ENCODE results near the gene OR12D1.
"Not testable (repeated sequence)": the region's sequence is repeated elsewhere in the genome, so short reads cannot be mapped to it uniquely, and the experiment has no call there.

OR12D1 gene

GRCh38 chr6:29424575-29424974, 9.8 kb downstream of the OR12D1 start:
- H3K27me3 ChIP-seq (ENCODE audit: insufficient read depth, poor library complexity, severe bottlenecking): peaks cover 27% of the 10 kb centered on the region
- no peaks in the 10 kb centered on the region for H3K4me1 ChIP-seq (ENCODE audit: insufficient read depth, poor library complexity, severe bottlenecking)
- no peak overlapping the region for H3K4me3 ChIP-seq (ENCODE audit: severe bottlenecking)
- ATAC-seq (ENCODE audit: low read depth) (no peak), DNase-seq (ENCODE audit: low spot score) (no peak)
- H3K9me3 ChIP-seq (ENCODE audit: severe bottlenecking): no peaks in the 10 kb centered on the region
- no peaks in the 10 kb centered on the region for H3K36me3 ChIP-seq (ENCODE audit: low read depth)
- H3K27ac ChIP-seq (ENCODE audit: poor library complexity, severe bottlenecking): no peak overlapping the region
- no peak for TF ChIP-seq CTCF (IDR thresholded peaks at IDR 0.05; ENCODE audit: poor library complexity, severe bottlenecking)

- Histone ChIP-seq H3K9me3 (ENCODE audit: severe bottlenecking) (no peaks in the 10 kb centered on the region), H3K27me3 (ENCODE audit: insufficient read depth, poor library complexity, severe bottlenecking) (peaks cover 27% of the 10 kb centered on the region), H3K4me3 (ENCODE audit: severe bottlenecking) (no peak overlapping the region), H3K36me3 (ENCODE audit: low read depth) (no peaks in the 10 kb centered on the region), H3K4me1 (ENCODE audit: insufficient read depth, poor library complexity, severe bottlenecking) (no peaks in the 10 kb centered on the region), H3K27ac (ENCODE audit: poor library complexity, severe bottlenecking) (no peak overlapping the region)
- ATAC-seq (ENCODE audit: low read depth): no peak
- no peak for DNase-seq (ENCODE audit: low spot score)
- no peak for TF ChIP-seq CTCF (IDR thresholded peaks at IDR 0.05; ENCODE audit: poor library complexity, severe bottlenecking)
These were observed 10.3 kb downstream of the OR12D1 start for GRCh38 chr6:29425075-29425474.

DNA sequence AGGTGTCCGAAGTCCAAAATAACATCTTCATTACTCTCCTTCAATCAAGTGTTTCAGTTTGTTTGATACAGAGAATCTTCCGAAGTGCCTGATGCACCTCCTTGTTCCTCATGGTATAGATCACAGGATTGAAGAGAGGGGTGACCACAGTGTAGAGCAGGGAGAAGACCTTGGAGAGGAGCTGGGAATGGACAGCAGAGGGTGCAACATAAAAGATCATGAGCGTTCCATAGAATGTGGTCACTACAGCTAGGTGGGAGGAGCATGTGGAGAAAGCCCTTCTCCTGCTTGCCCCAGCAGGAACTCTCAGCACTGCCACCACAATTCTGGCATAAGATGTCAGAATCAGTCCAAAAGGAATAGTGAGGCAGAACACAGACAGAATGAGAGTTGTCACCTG, 11.9 kb downstream of the OR12D1 start:
- Histone ChIP-seq H3K9me3 (ENCODE audit: severe bottlenecking) (no peaks in the 10 kb centered on the region), H3K36me3 (ENCODE audit: low read depth) (no peaks in the 10 kb centered on the region), H3K27ac (ENCODE audit: poor library complexity, severe bottlenecking) (no peak overlapping the region), H3K4me1 (ENCODE audit: insufficient read depth, poor library complexity, severe bottlenecking) (no peaks in the 10 kb centered on the region), H3K27me3 (ENCODE audit: insufficient read depth, poor library complexity, severe bottlenecking) (peaks cover 34% of the 10 kb centered on the region), H3K4me3 (ENCODE audit: severe bottlenecking) (no peak overlapping the region)
- no peak for DNase-seq (ENCODE audit: low spot score)
- peak; percentile 45; the same call in 1 of the 3 replicates for ATAC-seq (ENCODE audit: low read depth)
- no peak for TF ChIP-seq CTCF (IDR thresholded peaks at IDR 0.05; ENCODE audit: poor library complexity, severe bottlenecking)

DNA sequence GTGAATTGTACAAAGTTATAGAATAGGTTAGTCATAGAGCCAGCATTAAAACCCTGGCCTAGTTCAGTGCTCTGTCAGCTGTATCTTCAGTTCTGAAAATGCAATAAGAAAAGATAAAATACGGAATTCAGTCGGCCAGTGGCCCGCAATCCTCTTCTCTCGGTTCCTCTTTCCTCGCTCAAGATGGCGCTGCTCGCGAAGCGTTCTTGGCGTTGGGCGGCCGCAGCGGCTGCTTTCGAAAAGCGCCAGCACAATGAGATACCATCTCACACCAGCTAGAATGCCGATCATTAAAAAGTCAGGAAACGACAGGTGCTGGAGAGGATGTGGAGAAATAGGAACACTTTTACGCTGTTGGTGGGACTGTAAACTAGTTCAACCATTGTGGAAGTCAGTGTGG, 22.0 kb downstream of the OR12D1 start:
- peaks cover 58% of the 10 kb centered on the region for H3K27me3 ChIP-seq (ENCODE audit: insufficient read depth, poor library complexity, severe bottlenecking)
- H3K9me3 ChIP-seq (ENCODE audit: severe bottlenecking); H3K4me1 ChIP-seq (ENCODE audit: insufficient read depth, poor library complexity, severe bottlenecking); H3K4me3 ChIP-seq (ENCODE audit: severe bottlenecking); ATAC-seq (ENCODE audit: low read depth); H3K27ac ChIP-seq (ENCODE audit: poor library complexity, severe bottlenecking); H3K36me3 ChIP-seq (ENCODE audit: low read depth); DNase-seq (ENCODE audit: low spot score): not testable (repeated sequence)
- TF ChIP-seq CTCF (IDR thresholded peaks at IDR 0.05; ENCODE audit: poor library complexity, severe bottlenecking): peak; percentile 53

GRCh38 chr6:29439006-29439405, 24.3 kb downstream of the OR12D1 start, which contains the start of gene OR10C1:
Gene OR10C1 (plus strand): TSS chr6:29439306. CDS start chr6:29440016, 710 bp downstream.
- ATAC-seq (ENCODE audit: low read depth) (no peak), DNase-seq (ENCODE audit: low spot score) (no peak)
- no peaks in the 10 kb centered on the region for H3K36me3 ChIP-seq (ENCODE audit: low read depth)
- no peak within 1 kb of the TSS for H3K27ac ChIP-seq (ENCODE audit: poor library complexity, severe bottlenecking)
- peaks cover 40% of the 10 kb centered on the region for H3K27me3 ChIP-seq (ENCODE audit: insufficient read depth, poor library complexity, severe bottlenecking)
- H3K4me3 ChIP-seq (ENCODE audit: severe bottlenecking): no peak within 1 kb of the TSS
- no peak for TF ChIP-seq CTCF (IDR thresholded peaks at IDR 0.05; ENCODE audit: poor library complexity, severe bottlenecking)
- no peaks in the 10 kb centered on the region for H3K4me1 ChIP-seq (ENCODE audit: insufficient read depth, poor library complexity, severe bottlenecking)
- peaks cover 2% of the 10 kb centered on the region for H3K9me3 ChIP-seq (ENCODE audit: severe bottlenecking)
